SH-SY5Y (cell line): ENCODE measurements around the gene ADAMTS13.

ENCODE experiments used
- GATA2 ChIP-seq: IDR thresholded peaks from 2 replicates; pipeline ENCODE4 v1.6.1; 2011; ENCODE audit warnings: mild to moderate bottlenecking, low read depth, low read length
- GATA3 ChIP-seq: IDR thresholded peaks from 2 replicates; pipeline ENCODE4 v1.6.1; 2011; ENCODE audit warnings: low read depth, mild to moderate bottlenecking, low read length, moderate library complexity

GRCh38 chr9:133499132-133499891 is 77.1 kb downstream of the ADAMTS13 start:
- TF ChIP-seq GATA3 = no peak
- TF ChIP-seq GATA2 = no peak
